GM19463 (cell line): Measurements from ENCODE around the gene IRGQ.
"Not testable (repeated sequence)": the region's sequence is repeated elsewhere in the genome, so short reads cannot be mapped to it uniquely, and the experiment has no call there.

ENCODE experiments used
- ATAC-seq: cut with Tn5 transposase; IDR thresholded peaks from one replicate; pipeline ENCODE4 v1.9.1; 2021; ENCODE audit warnings: mild to moderate bottlenecking, moderate library complexity; ENCODE audit not compliant: unreplicated experiment

The IRGQ gene, protein sequence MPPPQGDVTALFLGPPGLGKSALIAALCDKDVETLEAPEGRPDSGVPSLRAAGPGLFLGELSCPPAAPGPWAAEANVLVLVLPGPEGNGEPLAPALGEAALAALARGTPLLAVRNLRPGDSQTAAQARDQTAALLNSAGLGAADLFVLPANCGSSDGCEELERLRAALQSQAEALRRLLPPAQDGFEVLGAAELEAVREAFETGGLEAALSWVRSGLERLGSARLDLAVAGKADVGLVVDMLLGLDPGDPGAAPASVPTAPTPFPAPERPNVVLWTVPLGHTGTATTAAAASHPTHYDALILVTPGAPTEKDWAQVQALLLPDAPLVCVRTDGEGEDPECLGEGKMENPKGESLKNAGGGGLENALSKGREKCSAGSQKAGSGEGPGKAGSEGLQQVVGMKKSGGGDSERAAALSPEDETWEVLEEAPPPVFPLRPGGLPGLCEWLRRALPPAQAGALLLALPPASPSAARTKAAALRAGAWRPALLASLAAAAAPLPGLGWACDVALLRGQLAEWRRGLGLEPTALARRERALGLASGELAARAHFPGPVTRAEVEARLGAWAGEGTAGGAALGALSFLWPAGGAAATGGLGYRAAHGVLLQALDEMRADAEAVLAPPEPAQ

DNA sequence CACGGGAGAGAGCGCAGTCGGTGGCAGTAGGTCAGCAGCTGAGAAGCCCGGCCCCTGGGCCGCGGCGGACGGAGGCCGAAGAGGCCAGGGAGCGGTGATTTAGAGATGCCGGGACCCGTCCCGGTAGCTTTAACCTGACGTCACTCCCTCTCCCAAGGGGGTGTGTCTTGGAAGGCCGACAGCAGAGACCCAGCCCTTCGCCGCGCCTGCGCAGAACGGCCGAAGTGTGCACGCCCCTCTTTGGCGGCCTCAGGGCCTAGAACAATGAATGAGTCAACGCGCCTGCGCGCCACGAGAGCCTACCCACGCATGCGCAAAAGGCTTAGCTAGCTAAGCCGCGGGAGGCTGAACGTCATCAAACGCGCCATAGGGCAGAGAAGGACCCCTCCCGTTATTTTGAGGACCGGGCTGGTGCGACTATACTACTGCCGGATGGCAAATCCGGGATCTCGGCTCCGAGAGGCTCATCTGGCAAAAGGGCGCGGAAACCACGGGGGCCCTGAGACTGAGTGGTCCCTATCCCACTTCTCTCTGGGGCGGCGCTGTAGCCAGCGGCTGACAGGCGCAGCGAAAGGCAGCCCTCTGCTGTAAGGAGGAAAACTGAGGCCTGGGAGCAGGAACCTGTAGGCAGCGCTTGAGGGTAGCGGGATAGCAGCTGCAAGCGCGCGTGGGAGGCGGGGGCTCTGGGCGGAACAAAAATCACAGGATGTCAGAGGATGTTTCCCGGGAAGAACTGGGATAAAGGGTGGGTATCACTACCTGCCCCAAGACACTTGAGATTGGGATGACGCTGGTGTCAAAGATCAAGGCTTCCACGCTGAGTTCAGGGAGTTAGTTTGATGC lies at the start of gene IRGQ, which contains the start of gene ZNF576:
TSS of gene IRGQ (minus strand) at position 136 of the 843 bp plus-strand sequence. CDS start 796 bp downstream, outside the sequence.
TSS of gene ZNF576 (plus strand) at position 597 of the 843 bp plus-strand sequence. CDS start 514 bp downstream, outside the sequence.
- peak; percentile 84 for ATAC-seq

DNA sequence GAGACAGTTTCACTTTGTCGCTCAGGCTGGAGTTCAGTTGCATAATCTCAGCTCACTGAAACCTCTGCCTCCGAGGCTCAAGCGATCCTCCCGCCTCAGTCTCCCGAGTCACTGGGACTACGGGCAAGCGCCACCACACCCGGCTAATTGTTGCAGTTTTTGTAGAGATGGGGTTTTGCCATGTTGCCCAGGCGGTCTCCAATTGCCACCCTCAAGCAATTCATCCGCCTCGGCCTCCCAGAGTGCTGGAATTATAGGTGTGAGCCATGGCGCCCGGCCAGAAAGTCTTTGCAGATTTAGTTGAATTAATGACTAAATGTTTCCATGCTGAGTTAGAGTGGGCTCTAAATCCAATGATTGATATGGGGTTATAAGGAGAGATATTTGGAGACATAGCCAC lies 48.2 kb upstream of the IRGQ start:
- no peak for ATAC-seq

DNA sequence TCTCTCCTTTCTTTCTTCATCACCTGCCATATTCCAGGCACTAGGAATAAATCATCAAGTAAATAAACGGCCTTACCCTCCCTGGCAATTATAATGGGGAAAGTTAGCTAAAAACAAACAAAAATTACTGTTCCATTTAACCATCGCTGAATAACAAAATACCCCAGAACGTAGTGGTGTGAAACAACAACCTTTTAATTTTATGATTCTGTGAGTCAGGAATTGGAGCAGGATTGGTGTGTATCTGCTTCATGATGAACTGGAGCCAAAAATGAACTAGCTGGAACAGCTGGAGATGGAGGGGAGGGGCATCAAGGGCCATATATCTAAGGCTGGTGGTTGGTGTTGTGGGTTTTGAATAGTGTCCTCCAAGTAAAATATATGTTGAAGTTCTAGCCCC lies 47.4 kb upstream of the IRGQ start:
- no peak for ATAC-seq

DNA sequence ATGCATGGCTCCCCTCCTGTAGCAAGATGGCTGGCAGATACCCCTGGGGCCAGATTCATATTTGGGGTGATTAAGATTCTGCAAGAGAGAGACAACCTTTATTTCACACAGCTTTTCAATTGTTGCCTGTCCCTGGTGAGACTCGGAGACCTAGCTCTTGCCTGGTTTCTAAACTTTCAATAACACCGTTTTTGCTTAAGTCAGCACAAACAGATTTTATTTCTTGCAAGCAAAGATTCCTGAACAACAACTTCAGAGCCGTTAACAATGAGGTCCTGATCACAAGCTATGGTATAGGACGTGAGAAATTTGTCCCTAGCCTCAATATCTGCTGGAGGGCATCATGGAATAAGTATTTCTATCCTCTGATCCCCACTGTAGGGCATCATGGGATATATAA lies 46.6 kb upstream of the IRGQ start:
- no peak for ATAC-seq

DNA sequence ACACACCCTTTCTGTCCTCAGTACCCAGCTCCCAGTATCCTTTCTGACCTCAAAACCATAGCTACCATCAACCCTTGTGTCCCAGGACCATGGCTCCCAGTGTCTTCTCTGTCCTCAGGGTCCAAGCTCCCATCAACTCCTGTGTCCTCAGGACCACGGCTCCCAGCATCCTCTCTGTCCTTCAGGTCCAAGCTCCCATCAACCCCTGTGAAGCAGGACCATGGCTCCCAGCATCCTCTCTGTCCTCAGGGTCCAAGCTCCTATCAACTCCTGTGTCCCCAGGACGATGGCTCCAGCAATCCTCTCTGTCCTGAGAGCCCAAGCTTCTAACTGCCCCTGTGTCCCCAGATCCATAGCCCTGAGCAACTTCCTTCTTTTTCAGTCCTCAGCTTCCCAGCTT lies 45.4 kb upstream of the IRGQ start:
- ATAC-seq: no peak

DNA sequence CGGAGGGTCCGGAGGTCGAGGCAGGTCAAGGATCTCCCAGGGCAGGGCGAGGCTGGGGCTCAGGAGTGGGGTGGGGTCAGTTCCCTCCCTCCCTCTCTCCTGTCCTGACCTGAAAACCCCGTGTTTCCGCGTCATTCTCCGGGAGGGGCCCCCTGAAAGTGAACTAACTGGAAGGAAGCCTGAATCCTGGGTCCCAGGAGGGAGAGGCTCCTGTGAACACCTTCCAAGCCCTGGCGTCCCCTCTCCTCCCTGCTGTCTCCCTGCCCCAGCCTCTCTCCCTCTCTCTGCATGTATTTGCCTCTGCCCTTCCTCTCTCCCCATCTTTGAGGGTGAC lies 44.5 kb upstream of the IRGQ start:
- ATAC-seq: no peak

DNA sequence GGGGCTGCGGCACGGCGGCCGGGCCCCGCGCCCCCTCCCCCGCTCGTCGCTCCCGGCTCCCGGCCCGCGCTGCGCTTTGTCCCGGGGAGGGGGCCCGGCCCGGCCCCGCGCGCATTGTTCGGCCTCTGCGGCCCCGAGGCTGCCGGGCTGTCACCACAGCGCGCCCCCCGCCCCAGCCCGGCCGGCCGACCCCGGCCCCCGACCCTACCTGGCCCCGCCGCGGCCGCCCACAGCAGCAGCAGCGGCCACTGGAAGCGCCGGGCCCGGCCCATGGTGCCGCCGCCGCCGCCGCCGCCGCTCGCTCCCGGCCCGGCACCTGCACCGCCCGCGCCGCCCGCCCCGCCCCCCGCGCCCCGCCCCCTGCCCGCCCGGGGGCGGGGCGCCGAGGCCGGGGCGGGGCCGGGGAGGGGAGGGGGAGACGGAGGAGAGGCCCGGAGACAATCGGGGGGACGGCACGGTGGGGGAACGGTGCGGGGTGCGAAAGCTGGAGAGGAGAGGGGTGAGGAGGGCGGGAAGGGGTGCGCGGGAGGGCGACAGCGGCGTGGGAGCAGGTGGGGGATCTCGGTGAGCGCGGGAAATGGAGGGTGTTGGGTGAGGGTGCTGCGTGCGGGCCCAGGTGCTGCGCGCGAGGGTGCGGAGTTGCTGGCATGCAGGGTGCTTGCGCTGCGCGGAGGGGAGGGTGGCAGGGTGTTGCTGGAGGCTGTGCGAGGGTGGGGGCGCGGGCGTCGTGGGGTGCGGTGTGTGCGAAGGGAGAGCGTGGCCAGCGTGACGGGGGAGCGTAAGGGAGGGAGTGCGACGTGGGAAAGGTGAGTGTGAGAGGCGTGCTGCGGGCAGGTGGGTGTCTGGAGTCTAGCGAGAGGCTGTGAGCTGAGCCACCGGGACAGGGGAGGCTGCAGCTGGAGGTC lies 43.8 kb upstream of the IRGQ start, which contains the start of gene CADM4:
TSS of gene CADM4 (minus strand) at position 332 of the 905 bp plus-strand sequence. CDS start at position 272, 60 bp downstream.
- no peak for ATAC-seq

DNA sequence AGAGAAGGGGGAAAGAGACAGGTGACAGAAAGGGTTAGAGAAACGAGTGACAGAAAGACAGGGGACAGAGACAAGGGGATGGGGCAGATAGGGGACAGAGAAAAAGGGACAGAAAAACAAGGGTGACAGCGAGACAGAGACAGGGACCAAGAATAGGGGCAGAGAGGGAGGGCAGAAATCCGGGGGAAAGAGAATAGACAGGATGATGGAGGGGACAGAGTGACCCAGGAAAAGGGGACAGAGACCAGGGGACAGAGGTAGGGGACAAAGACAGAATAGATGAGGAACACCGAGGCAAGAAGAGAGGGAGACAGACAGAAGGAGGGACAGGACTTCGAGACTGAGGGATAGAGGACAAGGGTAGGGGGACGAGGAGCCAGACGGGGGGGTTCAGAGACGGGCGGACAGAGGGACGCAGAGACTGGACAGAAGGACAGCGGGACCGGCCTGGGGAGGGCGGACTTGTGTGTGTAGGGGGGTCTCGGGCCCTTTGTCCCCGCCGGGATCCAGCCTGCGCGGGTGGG lies 43.1 kb upstream of the IRGQ start:
- no peak for ATAC-seq

DNA sequence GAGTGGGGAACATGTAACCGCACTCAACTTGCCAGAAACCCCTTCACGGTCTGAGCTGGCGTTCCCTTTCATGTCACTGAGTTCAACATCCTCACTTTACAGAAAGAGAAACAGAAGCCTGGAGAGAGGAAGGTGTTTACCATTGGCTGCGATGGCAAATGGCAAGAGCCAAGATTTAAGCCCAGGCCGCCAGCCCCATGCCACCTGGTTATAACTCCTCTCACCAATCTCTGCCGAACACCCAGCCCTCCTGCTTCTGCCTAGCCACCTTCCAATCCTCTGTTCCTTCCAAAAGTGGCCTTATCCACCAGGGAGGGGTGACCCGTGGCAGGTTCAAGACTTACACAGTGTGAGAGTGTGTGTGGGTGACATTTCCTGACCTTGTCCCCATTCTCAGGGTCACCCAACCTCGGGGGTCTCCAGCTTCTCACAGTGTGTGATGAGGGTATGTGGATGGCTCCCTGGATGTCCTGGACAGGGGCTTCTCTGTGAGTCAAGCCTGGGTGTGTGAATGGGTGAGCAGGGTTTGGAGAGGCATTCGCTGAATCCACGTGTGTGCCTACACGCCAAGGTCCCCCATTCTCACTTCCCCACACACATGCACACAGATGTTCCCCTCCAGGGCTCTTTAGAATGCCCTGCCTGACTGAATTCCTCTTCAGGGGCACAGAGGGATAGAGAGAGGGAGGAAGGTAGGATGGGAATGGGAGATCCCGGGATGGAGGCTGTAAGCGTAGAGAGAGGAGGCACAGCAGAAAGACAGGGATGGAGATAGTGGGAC lies 42.5 kb upstream of the IRGQ start:
- ATAC-seq: no peak

DNA sequence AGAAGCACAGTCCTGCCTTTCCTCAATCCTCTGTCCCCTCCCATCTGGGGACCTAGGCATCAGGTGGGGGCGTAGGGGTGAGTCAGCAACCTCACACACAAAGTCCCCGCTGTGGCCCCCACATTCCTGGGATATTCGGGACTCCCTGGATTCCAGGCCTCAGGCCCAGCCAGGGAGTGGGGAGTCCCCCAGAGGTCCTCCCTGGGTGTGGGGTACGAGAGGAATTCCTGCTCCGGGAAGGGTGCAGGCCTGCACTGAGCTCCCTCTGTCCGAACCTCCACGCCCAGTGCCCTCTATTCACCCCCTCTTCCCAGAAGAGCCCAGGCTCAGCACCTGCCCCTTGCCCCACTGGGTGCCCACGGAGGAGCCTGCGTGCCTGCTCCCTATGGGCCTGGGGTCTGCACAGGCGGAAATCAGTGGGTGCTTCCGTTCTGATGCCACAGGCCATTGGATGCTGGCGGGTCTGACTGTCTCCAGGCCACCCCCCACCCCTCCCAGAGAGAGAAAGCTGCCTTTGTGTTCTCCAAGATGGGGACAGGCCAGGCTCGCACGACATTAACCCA lies 40.3 kb upstream of the IRGQ start:
- no peak for ATAC-seq

DNA sequence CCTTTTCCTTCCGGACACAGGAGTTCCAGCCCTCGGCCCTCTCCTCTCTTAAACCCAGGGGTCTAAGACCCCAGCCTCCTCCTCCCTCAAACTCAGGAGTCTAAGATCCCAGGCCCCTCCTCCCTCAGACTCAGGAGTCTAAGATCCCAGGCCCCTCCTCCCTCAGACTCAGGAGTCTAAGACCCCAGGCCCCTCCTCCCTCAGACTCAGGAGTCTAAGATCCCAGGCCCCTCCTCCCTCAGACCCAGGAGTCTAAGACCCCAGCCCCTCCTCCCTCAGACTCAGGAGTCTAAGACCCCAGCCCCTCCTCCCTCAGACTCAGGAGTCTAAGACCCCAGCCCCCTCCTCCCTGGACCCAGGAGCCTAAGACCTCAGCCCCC lies 39.6 kb upstream of the IRGQ start:
- not testable (repeated sequence) for ATAC-seq

DNA sequence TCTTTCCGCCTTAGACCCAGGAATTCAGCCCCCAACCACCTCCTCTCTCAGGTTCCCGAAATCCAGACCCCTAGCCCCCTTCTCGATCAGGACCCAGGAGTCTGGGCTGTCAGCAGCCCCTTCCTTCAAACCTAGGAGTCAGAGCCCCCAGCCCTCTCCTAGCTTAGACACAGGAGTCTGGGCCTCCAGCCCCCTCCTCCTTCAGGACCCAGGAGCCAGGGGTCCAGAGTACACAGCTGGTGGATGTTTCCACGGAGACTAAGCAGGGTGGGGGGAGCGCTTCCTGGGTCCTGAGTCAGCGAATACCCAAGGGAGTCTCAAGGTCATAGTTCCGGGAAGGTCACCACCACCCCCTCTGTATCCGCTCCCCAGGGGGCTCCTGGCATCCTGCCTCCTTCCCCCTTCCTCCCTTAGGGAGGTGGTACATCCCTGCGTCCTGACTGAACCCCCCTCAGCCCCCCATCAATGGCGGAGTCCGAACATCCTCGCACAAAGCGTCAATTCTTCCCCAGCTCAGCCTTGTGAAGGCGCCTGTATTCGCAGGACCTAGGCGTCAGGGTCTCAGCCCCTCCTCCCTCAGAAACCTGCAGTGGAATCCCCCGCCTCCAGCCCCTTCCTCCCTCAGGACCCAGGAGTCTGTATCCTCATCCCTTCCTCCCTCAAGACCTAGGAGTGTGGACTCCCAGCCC lies 39.1 kb upstream of the IRGQ start:
- no peak for ATAC-seq

DNA sequence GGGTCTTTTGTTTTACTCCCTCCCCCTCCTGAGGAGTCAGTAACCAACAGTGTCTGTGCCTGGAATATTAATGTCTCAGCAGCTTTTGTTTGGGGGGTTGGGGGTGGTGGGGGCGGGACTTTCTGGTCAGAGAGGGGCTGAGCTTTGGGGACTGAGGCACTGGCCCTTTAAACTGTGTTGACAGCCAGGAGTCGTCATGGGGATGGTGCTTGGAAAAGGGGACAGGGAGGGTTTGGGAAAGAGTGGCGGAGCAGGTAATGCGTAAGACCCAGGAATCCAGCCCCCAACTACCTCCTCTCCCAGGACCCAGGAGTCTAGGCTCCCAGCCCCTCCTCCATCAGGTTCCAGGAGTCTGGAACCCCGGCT lies 38.6 kb upstream of the IRGQ start:
- ATAC-seq: no peak

DNA sequence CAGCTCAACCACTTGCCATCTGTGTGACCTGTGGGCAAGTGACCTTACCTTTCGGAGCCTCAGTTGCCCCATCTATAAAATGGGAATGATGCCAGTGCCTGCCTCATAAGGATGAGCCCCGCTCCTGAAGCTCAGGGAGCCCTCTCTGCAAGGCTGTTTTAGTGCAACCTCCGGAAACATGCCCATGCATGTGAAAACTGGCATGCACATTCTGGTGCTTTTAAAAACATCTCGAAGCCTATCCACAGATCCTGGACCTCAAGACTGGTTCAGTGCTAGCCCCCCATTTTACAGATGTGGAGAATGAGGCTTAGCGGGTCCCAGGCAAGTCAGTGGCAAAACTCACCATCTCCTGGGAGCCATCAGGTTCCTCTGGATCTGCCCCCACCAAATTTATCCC lies 38.1 kb upstream of the IRGQ start:
- ATAC-seq: no peak

DNA sequence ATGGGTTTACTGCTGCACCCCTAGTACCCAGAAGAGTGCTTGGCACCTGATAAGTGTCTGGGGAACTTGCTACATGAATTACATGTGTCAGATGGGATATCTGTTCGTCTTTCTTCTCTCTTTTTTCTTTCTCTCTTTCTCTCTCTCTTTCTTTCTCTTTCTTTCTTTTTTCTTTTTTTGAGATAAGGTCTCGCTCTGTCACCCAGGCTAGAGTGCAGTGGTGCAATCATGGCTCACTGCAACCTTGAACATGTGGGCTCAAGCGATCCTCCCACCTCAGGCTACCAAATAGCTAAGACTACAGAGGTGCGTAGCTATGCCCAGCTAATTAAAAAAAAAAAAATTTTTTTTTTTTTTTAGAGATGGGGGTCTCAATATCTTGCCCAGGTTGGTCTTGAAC lies 37.6 kb upstream of the IRGQ start:
- ATAC-seq: no peak

DNA sequence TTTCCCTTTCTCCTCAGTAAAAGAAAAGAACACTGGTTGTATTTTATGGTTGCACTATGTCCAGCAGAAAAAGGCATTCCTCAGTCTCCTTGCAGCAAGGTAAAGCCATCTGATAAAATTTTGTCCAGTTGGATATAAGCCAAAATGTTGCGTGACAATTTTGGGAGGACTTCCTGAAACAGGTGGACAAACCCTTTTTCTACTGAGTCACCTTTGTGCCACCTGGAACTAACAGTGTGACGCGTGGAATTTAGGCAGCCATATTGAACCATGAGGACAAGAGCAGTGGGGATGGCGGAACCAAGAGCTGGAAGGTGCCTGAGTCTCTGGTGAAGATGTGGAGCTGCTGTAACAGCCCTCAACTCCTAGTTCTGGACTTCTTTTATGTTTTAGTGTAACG lies 35.6 kb upstream of the IRGQ start:
- ATAC-seq: no peak

DNA sequence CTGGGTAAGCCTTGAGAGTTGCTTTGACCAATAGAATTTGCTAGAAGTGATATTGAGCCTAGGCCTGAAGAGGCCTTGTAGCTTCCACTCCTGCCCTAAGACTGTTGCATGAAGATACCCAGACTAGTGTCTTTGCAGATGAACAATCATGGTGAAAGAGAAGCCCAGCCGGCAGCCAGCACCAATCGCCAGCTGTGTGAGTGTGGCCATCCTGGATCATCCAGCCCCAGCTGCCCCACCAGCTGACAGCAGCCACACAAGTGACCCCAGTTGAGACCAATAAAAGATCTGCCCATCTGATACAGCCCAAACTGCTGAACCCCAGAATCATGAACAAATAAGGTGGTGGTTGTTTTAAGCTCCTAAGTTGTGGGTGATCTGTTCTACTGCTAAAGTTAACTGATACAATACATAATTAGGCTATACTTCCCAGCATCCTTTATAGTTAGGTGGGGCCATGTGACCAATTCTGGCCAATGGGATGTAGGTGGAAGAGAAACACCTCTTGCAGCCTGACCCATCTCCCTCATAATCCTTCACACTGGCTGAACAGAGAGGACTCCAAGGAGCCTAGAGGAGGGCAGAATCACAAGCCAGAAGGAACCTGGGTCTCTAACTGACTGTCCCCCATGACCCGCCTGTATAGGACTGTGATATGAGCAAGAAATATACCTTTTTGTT lies 32.9 kb upstream of the IRGQ start:
- ATAC-seq: no peak

DNA sequence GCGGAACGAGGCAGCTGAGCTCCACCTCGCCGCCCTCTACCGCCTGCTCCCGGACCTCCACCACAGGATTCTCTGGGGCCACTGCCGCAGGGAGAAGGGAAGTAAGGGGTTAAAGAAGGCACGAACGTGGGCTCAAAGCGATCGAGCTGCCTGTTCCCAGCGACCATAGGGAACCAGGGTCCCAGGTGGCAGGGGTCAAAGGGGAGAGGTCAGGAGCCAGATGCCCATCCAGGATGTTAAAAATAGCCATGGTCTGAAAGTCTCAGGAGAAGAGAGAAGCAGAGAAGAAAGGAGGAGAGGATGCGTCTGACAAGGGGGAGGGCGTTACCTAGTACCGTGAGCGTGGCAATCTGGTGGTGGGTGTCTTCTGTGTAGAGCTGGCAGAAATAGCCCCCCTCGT lies 30.9 kb upstream of the IRGQ start:
- no peak for ATAC-seq
